DLD1 (cell line): ENCODE results near the gene IFNE.
"Not testable (repeated sequence)": the region's sequence is repeated elsewhere in the genome, so short reads cannot be mapped to it uniquely, and the experiment has no call there.

Experiments used
- in situ Hi-C: cut with HindIII; loops from 2 replicates; pipeline ENCODE4 v1.10.0; 2017; ENCODE audit warnings: low sequenced_read_pairs

The IFNE gene

DNA sequence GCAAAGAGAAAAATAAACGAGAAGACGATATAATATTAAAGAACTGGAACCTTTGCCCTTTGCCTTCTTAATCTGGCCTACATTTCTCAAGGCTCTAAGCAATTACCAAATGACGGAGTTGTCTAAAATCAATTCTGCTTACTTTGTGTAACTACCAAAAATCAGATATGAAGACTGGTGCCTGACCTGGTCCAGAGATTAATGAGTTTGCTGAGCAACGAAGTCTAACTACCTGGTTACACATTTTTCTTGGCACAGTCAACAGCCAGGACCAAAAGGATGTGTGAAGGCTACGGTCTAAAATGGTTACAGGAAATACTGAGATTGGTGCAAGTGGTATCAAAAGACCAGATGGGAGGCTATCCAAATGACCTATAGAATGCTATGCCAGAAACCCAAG is 17.8 kb upstream of the IFNE start:
- in situ Hi-C loops: no loop called here

GRCh38 chr9:21491756-21492155 is 9.6 kb upstream of the IFNE start:
- in situ Hi-C loops: no loop called here

DNA sequence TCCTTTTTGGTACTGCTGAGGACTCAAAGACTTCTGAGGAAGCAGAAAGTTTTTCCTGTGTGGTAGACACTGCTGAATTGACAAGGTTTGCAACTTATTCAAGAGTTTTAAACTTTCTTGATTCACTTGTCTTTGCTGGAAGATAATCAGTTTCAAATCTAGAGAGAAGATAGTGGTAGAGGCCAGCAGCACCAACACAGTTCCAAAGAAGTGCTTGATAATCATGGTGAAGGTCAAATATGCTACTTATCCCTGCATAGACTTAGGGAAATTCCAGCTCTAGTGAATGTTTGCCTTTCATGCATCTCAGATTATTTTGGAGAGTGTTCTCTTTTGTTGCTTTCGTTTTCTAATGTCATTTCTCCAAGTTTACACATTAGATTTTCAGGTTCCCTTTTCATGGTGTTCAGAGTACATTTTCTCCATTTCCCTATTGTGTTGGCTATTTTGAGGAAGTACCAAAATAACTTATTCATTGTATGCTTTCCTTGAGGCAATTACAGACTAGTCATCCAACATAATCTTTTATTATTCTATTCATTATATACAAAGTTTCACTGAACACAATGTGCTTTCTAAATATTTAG is 550 bp downstream of the IFNE start:
- in situ Hi-C loops: no loop called here

DNA sequence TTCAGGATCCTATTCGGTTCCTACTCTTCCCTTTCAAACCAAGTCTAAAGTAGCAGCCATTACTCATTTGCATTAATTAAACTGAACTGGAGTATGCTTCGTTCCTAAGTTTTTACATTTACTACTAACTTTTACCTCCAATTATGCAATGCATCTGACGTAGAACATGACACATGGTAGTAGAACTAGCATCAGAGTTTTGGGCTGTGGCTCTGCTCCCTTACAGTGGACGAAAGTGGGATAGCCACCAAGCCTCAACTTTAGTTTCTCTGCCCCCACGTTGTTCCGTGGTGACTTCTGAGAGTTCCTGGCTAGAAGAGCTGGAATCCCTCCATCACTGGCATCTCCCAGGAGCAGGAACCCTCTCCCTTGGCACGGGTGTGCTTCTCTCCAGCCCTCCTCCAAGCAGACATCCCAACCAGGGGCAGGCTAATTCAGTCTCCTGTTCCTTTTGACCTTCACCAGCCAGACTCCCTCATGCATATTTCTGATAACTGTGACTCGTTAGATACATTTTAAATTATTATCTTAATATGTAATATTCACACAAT is 2.9 kb downstream of the IFNE start:
- in situ Hi-C loops: no loop called here

GRCh38 chr9:21477466-21477865 is 4.6 kb downstream of the IFNE start:
- in situ Hi-C loops: no loop called here

GRCh38 chr9:21473236-21473635 is 8.9 kb downstream of the IFNE start:
- in situ Hi-C loops: no loop called here

- in situ Hi-C loops: no loop called here
These were observed 12.0 kb downstream of the IFNE start for GRCh38 chr9:21470126-21470525.

DNA sequence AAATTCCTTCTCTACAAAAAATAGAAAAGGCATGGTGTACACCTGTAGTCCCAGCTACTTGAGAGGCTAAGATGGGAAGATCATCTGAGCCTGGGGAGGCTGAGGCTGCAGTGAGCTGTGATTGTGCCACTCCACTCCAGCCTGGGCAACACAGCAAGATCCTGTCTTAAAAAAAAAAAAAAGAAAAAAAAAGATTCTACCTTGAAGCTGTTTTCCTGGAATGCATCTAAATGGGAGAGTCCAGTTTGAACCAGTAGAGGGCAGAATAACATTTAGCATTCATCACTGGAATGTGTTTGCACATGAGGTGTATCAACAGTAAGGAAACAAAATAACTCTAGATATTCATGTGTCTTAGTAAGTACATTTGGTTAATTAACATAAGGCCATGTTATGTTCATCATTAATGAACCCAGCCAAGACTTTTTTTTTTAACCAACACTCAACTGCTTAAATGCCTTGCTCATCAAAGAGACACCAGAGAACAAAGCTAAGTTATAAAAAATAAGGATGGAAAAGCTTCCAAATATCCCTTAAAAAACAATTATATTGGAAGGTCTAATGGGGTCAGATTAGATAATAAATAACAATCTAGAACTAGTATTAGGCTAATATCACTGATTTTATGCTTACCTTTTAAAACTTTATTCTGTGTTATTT is 16.1 kb downstream of the IFNE start:
- in situ Hi-C loops: loop anchor here (5.0 kb wide), 1 partner anchor 306 kb away; no protein-coding TSS in a partner anchor

- in situ Hi-C loops: loop anchor here (5.0 kb wide), 1 partner anchor 307 kb away; no protein-coding TSS in a partner anchor
These were observed 17.0 kb downstream of the IFNE start for GRCh38 chr9:21465138-21465537.

DNA sequence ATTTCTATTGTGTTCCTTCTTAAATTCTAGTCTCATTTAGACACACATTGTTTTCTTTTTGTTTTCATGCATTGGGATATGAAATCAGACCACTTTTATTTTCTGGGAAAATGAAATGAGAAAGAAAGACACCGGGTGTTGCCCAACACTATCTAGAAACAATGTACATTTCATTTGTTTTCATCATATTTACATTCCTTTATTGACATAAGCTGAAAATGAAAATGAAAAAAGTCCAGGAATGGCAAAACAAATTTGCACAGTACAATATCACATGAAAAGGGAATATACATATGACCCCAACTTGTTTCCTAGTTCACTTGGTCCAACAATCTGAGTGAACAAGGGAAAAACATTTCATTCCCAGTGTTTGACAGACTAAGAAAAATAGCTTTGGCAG is 20.7 kb downstream of the IFNE start:
- in situ Hi-C loops: no loop called here

- in situ Hi-C loops: no loop called here
These were observed 26.8 kb downstream of the IFNE start for GRCh38 chr9:21455320-21455719.

- in situ Hi-C loops: no loop called here
These were observed 28.0 kb downstream of the IFNE start for GRCh38 chr9:21454149-21454548.

GRCh38 chr9:21452681-21453080 is 29.4 kb downstream of the IFNE start:
- in situ Hi-C loops: no loop called here

- in situ Hi-C loops: no loop called here
These were observed 31.2 kb downstream of the IFNE start for GRCh38 chr9:21450733-21451394.

DNA sequence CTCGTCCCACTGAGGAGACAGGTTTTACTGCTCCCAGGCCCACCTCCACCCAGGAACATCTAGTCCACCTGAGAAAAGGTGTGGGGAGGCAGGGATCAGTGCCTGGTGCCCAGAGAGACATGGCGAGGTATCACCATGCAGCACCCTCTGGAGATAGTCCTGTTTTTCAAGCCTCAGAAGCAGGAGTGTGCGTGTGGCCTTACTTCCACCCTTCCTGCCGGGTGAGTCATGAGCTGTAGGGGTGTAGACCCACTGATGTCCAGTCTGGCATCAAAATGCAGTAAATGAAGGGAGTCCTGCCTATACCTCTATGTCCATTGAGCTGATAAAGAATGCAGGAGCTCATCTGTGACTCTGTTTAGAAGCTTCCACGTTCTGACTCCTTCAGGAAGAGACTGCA is 32.8 kb downstream of the IFNE start:
- in situ Hi-C loops: not testable (repeated sequence)

DNA sequence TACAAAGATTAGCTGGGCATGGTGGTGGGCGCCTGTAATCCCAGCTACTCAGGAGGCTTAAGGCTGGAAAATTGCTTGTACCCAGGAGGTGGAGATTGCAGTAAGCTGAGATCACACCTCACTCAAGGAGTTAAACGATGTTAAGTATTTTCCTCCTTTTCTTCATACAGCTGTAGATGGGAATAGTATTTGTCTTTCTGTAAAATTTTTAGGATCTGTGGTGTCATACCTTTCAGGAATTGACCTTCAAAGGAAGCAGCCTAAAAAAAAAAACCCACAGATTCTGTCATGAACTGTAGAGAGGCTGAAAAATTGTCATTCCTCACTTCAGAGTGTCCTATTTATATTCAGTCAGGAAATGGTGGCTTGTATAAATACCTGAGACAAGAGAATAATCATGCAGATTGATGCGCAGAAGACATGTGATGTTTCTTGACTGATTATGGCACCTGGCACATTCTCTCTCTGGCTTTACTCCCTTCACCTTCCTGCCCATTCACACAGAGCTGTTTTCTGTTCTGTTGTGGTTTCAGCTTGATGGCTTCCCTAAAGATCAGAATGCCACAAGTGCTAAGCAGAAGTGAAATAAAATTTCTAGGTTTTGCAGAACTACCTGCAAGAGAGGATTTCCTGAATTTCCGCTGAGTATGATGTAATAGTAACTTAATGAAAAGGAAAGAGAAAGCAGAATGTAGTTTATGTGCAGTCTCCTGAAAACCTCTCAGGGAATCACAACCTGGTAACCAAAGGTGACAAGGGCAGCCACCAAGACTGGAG is 38.1 kb downstream of the IFNE start:
- in situ Hi-C loops: no loop called here

GRCh38 chr9:21440139-21440538 is 42.0 kb downstream of the IFNE start, which contains the start of gene IFNA1:
IFNA1 (plus strand) TSS chr9:21440439; CDS start chr9:21440508, 69 bp downstream.
- in situ Hi-C loops: no loop called here

DNA sequence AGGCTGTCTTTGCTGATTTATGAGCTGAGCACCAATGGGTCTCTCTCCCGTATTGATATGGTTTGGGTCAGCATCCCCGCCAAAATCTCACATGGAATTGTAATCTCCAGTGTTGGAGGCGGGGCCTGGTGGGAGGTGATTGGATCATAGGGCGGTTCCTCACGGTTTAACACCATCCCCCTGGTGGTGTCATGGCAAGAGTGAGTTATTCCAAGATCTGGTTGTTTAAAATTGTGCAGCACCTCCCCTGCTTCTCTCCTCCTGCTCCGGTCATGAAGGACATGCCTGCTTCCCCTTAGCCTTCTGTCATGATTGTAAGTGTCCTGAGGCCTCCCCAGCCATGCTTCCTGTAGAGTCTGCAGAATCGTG is 47.1 kb downstream of the IFNE start:
- in situ Hi-C loops: not testable (repeated sequence)

DNA sequence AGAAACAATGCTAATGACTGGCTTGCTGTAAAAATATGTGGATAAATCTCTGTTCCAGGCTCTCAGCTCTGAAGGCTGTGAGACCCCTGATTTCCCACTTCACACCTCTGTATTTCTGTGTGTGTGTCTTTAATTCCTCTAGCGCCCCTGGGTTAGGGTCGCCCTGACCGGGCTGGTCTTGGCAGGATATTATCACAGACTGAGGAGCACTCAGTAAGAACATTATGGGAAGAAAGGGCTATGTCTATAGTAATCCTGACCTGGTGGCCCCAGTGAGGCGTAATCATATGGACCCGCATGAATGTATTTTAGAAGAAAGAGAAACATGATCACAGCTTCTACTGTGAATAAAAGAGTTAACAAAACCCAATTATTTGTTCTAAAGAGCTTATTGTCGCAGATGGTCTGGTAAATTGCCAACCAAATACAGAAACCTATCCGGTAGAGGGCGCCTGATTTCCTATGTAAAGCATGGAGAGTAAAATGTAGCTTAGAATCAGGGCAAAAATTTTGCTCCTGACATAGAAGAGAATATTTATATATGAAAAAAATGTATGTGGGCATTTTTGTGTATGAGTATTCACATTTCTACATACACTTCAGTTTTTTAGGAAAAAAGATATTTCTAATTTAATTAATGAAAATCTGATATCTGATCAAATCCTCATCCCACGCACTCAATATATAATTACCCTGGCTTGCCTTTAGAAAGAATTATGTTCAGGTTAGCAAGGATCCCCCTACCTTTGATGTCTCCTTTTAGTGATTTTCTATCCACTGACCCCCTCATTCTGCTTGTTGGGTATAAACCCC is 47.7 kb downstream of the IFNE start:
- in situ Hi-C loops: no loop called here

GRCh38 chr9:21432672-21433425 is 49.3 kb downstream of the IFNE start:
- in situ Hi-C loops: no loop called here
